Activated naive CD8-positive, alpha-beta T cell treated with anti-CD3 and anti-CD28 coated beads, Interleukin-2, amount 50 U/mL, for 16 hours (primary cell): Measurements from ENCODE around the gene HEATR1.
"Not testable (repeated sequence)": the region's sequence is repeated elsewhere in the genome, so short reads cannot be mapped to it uniquely, and the experiment has no call there.

Experiments used
- DNase-seq: peaks from one replicate; pipeline ENCODE4 v3.0.0-alpha.2; 2020; ENCODE audit warnings: low read depth, low spot score

The HEATR1 gene, protein sequence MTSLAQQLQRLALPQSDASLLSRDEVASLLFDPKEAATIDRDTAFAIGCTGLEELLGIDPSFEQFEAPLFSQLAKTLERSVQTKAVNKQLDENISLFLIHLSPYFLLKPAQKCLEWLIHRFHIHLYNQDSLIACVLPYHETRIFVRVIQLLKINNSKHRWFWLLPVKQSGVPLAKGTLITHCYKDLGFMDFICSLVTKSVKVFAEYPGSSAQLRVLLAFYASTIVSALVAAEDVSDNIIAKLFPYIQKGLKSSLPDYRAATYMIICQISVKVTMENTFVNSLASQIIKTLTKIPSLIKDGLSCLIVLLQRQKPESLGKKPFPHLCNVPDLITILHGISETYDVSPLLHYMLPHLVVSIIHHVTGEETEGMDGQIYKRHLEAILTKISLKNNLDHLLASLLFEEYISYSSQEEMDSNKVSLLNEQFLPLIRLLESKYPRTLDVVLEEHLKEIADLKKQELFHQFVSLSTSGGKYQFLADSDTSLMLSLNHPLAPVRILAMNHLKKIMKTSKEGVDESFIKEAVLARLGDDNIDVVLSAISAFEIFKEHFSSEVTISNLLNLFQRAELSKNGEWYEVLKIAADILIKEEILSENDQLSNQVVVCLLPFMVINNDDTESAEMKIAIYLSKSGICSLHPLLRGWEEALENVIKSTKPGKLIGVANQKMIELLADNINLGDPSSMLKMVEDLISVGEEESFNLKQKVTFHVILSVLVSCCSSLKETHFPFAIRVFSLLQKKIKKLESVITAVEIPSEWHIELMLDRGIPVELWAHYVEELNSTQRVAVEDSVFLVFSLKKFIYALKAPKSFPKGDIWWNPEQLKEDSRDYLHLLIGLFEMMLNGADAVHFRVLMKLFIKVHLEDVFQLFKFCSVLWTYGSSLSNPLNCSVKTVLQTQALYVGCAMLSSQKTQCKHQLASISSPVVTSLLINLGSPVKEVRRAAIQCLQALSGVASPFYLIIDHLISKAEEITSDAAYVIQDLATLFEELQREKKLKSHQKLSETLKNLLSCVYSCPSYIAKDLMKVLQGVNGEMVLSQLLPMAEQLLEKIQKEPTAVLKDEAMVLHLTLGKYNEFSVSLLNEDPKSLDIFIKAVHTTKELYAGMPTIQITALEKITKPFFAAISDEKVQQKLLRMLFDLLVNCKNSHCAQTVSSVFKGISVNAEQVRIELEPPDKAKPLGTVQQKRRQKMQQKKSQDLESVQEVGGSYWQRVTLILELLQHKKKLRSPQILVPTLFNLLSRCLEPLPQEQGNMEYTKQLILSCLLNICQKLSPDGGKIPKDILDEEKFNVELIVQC (N-terminal part only)

DNA sequence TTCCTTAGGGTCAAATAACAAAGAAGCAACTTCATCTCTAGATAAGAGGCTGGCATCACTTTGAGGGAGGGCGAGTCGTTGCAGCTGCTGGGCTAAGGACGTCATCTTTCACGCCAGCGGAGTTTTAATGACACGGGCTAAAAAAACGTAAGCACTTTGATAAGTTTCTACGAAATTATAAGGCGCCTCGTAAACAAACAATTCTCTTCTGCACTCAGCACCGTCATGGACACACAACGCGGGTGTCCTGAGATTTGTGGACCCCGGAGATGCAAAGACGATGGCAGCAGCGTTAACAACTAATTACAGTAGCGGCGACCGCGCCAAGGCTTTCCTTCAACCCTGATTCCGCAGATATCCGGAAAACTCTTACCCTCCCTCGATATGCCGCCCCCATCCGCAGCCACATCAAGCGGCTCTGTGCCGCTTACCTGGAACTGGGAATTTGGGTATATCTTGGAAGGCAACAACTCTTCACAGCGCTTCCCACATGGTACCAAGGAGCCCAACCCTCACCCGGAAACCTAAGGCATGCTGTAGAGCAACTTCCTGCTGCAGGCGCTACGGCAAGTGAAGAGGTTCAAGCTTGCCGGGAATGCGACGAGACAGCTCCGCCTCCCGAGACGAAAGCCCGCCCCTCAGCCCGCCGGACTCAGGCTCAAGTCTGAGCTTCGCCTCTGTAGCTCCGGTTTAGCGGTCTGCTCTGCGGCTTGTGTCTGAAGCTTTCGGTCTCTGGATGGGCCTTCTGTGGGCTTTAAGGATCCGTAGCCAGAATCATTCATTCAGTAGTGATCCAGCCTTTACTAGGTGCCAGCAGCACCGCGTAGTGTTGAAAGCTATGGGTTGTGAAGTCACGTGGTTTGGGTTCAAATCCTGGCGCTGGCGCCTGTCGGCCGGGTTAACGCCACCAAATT, at the start of gene HEATR1:
Gene HEATR1, minus strand, starts transcription at position 526 of the 914 bp plus-strand sequence. Its CDS starts 421 bp downstream, at position 105.
- peak; percentile 69 for DNase-seq

- no peak for DNase-seq
These were observed 40.8 kb upstream of the HEATR1 start for GRCh38 chr1:236645016-236645680.

DNA sequence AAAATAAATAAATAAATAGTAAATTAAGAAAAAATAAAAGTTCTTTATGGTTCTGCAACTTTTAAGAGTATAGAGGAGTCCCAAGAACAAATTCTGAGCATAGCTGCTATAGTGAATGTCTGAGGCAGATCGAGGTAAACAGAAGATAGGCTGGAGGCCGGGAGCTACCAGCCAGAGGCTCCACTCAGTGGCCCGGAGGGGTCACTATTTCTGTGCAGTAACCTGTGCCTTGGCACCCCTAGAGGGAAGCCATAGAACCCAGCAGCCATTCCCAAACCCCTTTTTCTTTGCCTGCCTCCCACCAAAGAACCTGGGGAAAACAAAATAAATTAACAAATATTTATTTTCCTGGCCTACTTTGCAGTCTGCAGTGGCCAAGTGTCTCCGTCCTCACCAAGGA, 38.4 kb upstream of the HEATR1 start:
- no peak for DNase-seq

- DNase-seq, result no peak
These were observed 35.4 kb upstream of the HEATR1 start for GRCh38 chr1:236639686-236640085.

- no peak for DNase-seq
These were observed 34.6 kb upstream of the HEATR1 start for GRCh38 chr1:236638945-236639344.

DNA sequence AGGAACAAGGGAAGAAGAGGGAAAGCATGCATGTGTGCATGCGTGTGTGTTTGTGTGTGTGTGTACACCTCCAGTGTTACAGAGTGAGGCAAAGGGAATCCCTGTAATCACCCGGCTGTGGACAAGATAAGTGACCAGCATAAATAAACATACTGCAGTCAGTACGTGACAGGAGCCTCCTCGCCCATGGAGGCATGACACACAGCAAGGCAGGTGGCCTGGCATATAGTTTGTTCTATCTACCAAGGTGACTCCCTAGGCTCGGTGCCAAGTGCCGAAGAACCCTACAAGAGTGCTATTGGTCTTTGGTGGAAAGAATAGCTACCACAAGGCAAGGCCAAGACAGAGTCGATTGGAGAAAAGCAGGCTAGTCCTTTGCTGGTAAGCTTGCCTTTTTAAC, 31.7 kb upstream of the HEATR1 start:
- DNase-seq, result no peak

- DNase-seq, result no peak
These were observed 23.6 kb upstream of the HEATR1 start for GRCh38 chr1:236627727-236628408.

DNA sequence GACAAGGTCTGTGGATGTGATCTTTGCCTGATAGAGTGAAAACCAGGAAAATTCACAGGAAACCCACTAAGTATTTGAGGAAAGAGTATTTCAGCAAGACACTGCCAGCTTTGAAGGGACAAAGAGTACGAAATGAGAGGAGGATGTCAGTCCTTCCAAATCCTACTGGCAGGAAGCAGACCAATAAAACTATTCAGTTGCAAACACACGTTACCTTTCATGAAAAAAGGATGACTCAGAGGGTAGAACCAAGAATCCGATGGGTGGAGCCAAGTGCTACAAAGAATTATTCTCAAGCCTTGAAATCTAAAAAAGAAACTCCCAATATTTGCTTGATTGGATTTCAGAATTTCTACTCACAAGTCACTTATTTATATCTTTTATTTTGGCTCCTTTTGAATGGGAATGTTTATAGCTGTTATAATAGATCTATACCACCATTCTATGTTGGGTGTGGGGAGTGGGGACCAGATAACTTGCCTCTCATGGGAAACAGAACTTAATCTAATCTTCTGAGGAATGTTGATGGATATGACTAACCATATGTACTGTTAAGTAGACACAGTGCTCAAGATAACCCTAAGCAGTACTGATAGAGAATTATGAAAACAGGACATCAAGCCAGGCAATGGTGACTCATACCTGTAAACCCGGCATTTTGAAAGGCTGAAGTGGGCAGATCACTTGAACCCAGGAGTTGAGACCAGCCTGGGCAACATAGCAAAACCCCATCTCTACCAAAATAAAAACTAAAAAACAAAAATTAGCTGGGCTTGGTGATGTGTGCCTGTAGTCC, 19.3 kb upstream of the HEATR1 start:
- DNase-seq, result no peak

- DNase-seq, result no peak
These were observed 18.1 kb upstream of the HEATR1 start for GRCh38 chr1:236622407-236622806.

- no peak for DNase-seq
These were observed 15.1 kb upstream of the HEATR1 start for GRCh38 chr1:236619398-236619797.

GRCh38 chr1:236618507-236618906, 14.2 kb upstream of the HEATR1 start:
- DNase-seq, result no peak

DNA sequence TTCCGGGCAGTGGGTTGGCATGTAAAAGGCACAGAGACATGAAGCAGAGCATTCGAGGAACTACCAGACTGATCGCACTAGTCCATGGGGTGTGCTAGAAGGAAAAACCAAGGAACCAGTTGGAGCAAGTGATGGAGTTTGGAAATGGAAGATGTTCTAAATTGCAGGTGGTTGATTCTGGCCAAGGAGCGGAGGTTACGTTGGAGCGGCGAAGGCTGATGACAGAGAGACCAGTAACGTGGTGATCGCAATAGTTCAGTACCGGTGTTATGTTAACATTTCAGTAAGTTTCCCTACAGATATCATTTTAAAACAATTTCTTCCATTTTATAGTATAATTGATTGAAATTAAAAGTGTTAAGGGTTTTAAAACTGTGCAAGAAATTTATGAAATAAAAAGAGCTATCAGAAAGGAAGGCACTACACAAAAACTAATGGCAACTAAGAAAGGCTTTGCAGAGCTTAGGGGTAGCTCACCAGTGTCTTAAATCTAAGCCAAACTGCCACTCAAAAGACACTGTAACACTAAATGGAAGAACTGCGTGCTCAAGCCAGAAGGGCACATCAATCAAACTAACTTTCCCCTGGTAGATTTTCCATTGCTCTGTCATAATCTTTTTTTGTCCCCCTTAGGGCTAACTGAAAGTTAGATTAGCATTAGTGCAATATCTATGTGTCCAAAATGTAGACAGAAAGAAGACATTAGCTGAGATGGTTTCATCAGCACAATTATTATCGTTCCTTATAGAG, 11.3 kb upstream of the HEATR1 start:
- DNase-seq, result no peak

GRCh38 chr1:236612349-236612748, 8.0 kb upstream of the HEATR1 start:
- no peak for DNase-seq

- no peak for DNase-seq
These were observed 4.8 kb upstream of the HEATR1 start for GRCh38 chr1:236608930-236609726.

GRCh38 chr1:236607597-236607996, 3.3 kb upstream of the HEATR1 start:
- not testable (repeated sequence) for DNase-seq

GRCh38 chr1:236604905-236605806, 840 bp upstream of the HEATR1 start:
- DNase-seq, result no peak
